K562 (cell line): ENCODE measurements around the gene ZNF487. TPM values are rescaled to one million over a fixed set of nuclear protein-coding genes. Genes with fewer than 3 reads are reported as not detected.

ENCODE experiments used
- ATF1 ChIP-seq, 2 experiments: fragments of 450-650 bp in 1 of 2; IDR thresholded peaks; 2 replicates each; pipeline ENCODE4 v1.6.1; 2016; ENCODE audit warnings: missing compliant biosample characterization in 1 of 2, missing genetic modification characterization in 1 of 2
- ATF2 ChIP-seq: sonication (generic); formaldehyde crosslinking; IDR thresholded peaks from 2 replicates; pipeline ENCODE4 v1.8.1; 2022; ENCODE audit warnings: missing genetic modification reagents
- CCAR2 ChIP-seq: fragments of 200-400 bp; formaldehyde crosslinking; IDR thresholded peaks from 2 replicates; pipeline ENCODE4 v1.6.1; 2017; ENCODE audit warnings: mild to moderate bottlenecking, low read depth, low read length
- ESRRA ChIP-seq: fragments of 450-650 bp; IDR thresholded peaks from 2 replicates; pipeline ENCODE4 v1.6.1; 2014; ENCODE audit warnings: low read depth, mild to moderate bottlenecking, moderate library complexity, borderline replicate concordance
- GATAD2B ChIP-seq: fragments of 450-650 bp; IDR thresholded peaks from 2 replicates; pipeline ENCODE4 v1.6.1; 2017; ENCODE audit warnings: mild to moderate bottlenecking, borderline replicate concordance
- GMEB1 ChIP-seq: fragments of 250-450 bp; sonication (Bioruptor Pico); IDR thresholded peaks from 2 replicates; pipeline ENCODE4 v1.4.0; 2020; ENCODE audit warnings: mild to moderate bottlenecking
- GTF3C2 ChIP-seq: IDR thresholded peaks from 3 replicates; pipeline ENCODE4 v1.6.1; 2011; ENCODE audit warnings: borderline replicate concordance, mild to moderate bottlenecking, moderate library complexity; ENCODE audit not compliant: insufficient read length; ENCODE audit errors: extremely low read depth
- HMG20A ChIP-seq: fragments of 450-650 bp; formaldehyde crosslinking; conservative IDR thresholded peaks from 2 replicates; pipeline ENCODE4 v1.4.0; 2020; ENCODE audit warnings: mild to moderate bottlenecking, mixed read lengths
- KLF10 ChIP-seq: fragments of 250-450 bp; sonication (Bioruptor Pico); IDR thresholded peaks from 2 replicates; pipeline ENCODE4 v1.6.1; 2021; ENCODE audit warnings: matching md5 sums
- LARP7 ChIP-seq: fragments of 450-650 bp; IDR thresholded peaks from 2 replicates; pipeline ENCODE4 v1.6.1; 2016
- MAFF ChIP-seq: IDR thresholded peaks from 2 replicates; pipeline ENCODE4 v1.6.1; 2012; ENCODE audit warnings: low read length, improper control_type of control experiment
- MAFG ChIP-seq: fragments of 450-650 bp; conservative IDR thresholded peaks from 2 replicates; pipeline ENCODE4 v1.6.1; 2016; ENCODE audit warnings: missing genetic modification characterization, missing compliant biosample characterization
- PHB ChIP-seq: fragments of 250-450 bp; sonication (Bioruptor Pico); IDR thresholded peaks from 2 replicates; pipeline ENCODE4 v1.5.0; 2021
- RB1 ChIP-seq: fragments of 450-650 bp; IDR thresholded peaks from 2 replicates; pipeline ENCODE4 v1.6.1; 2017; ENCODE audit warnings: low read depth, mild to moderate bottlenecking
- RFX7 ChIP-seq: fragments of 250-450 bp; sonication (Bioruptor Pico); IDR thresholded peaks from 2 replicates; pipeline ENCODE4 v1.5.1; 2021; ENCODE audit warnings: mild to moderate bottlenecking
- SIRT6 ChIP-seq: IDR thresholded peaks from one replicate; pipeline ENCODE4 v1.6.1; 2012; ENCODE audit warnings: low read depth, mild to moderate bottlenecking, control low read depth, inconsistent platforms, low read length, moderate library complexity
- SMARCA5 ChIP-seq: fragments of 450-650 bp; IDR thresholded peaks from 2 replicates; pipeline ENCODE4 v1.6.1; 2016
- SNIP1 ChIP-seq: fragments of 450-650 bp; IDR thresholded peaks from 2 replicates; pipeline ENCODE4 v1.7.1; 2017; ENCODE audit warnings: low read depth, mild to moderate bottlenecking
- SP1 ChIP-seq: sonication (generic); formaldehyde crosslinking; IDR thresholded peaks from 2 replicates; pipeline ENCODE4 v1.8.1; 2022; ENCODE audit warnings: mild to moderate bottlenecking, missing genetic modification reagents
- STAT5B ChIP-seq: fragments of 250-450 bp; sonication (Bioruptor Pico); IDR thresholded peaks from 2 replicates; pipeline ENCODE4 v1.8.0; 2021; ENCODE audit warnings: mild to moderate bottlenecking, inconsistent platforms
- ZBED1 ChIP-seq: IDR thresholded peaks from 2 replicates; pipeline ENCODE4 v1.6.1; 2014
- ZNF165 ChIP-seq: fragments of 250-450 bp; sonication (Bioruptor Pico); IDR thresholded peaks from 2 replicates; pipeline ENCODE4 v1.4.0; 2020; ENCODE audit warnings: borderline replicate concordance
- ZNF23 ChIP-seq: fragments of 250-450 bp; sonication (Bioruptor Pico); IDR thresholded peaks from 2 replicates; pipeline ENCODE4 v1.4.0; 2020; ENCODE audit warnings: mild to moderate bottlenecking
- ZNF436 ChIP-seq: fragments of 250-450, 450-650 bp; sonication (Bioruptor Pico); formaldehyde crosslinking; IDR thresholded peaks from 2 replicates; pipeline ENCODE4 v1.7.0; 2020; ENCODE audit warnings: mild to moderate bottlenecking
- ZNF445 ChIP-seq: fragments of 250-450 bp; sonication (Bioruptor Pico); IDR thresholded peaks from 2 replicates; pipeline ENCODE4 v1.4.0; 2020; ENCODE audit warnings: low read depth, mild to moderate bottlenecking, moderate library complexity
- ZNF717 ChIP-seq: fragments of 250-450 bp; sonication (Bioruptor Pico); IDR thresholded peaks from 2 replicates; pipeline ENCODE4 v1.5.0; 2021
- ZNF785 ChIP-seq: fragments of 250-450 bp; sonication (Bioruptor Pico); IDR thresholded peaks from 2 replicates; pipeline ENCODE4 v1.4.0; 2020; ENCODE audit warnings: mild to moderate bottlenecking
- polyA plus RNA-seq, 8 experiments: library from polyadenylated mRNA; depleted of rRNA in 4 of 8; stranded (reverse) in 5 of 8; unstranded in 3 of 8; fragments of >200 nt; fragmentation: Nextera tagmentation in 2 of 8; fragmentation: Illumina TruSeq in 1 of 8; extraction: Ambion mirVana in 2 of 8; extraction: Trizol in 1 of 8; gene quantifications; 2 replicates each; pipeline versions ENCODE4 v1.2.1 to v1.2.3, GENCODE V29; 2011 to 2014; ENCODE audit warnings: inconsistent platforms in 1 of 8, missing spikeins in 1 of 8
- total RNA-seq, 7 experiments: library from RNA; depleted of rRNA in 6 of 7; stranded (reverse); fragments of >200 nt in 6 of 7; fragmentation: Illumina TruSeq in 2 of 7; extraction: Trizol in 2 of 7; gene quantifications; 2 replicates each; pipeline versions ENCODE4 v1.2.1 to v1.2.3, GENCODE V29; 2011 to 2021; ENCODE audit warnings: low replicate concordance in 1 of 7

The ZNF487 gene
- total and polyA plus RNA-seq, 9 of the 15 experiments (the other 6 are each of a cell fraction or from before 2014, with no cell fraction given), result 1.9 to 6.5 (median 4.2) TPM

- TF ChIP-seq LARP7 (no peak), ZNF785 (CRISPR knock-in tag) (no peak), ATF1 (CRISPR knock-in tag; IDR thresholded peaks at IDR 0.05) (no peak), ATF1 (tag; IDR thresholded peaks at IDR 0.05) (no peak), SMARCA5 (no peak), HMG20A (CRISPR knock-in tag) (no peak), ZNF717 (CRISPR knock-in tag) (no peak), SP1 (CRISPR knock-in tag) (no peak), ZNF445 (CRISPR knock-in tag) (no peak), ATF2 (CRISPR knock-in tag) (no peak), ESRRA (peak; percentile 46; the same call in 1 of the 2 replicates), ZNF436 (no peak), PHB (CRISPR knock-in tag) (no peak), MAFF (no peak), GTF3C2 (no peak), CCAR2 (no peak), GMEB1 (CRISPR knock-in tag) (no peak), ZNF23 (CRISPR knock-in tag) (no peak), ZNF165 (CRISPR knock-in tag) (no peak), ZBED1 (no peak), RFX7 (CRISPR knock-in tag) (no peak), MAFG (tag) (0 out of 2 replicates have a peak, but pooled peaks have one; percentile 5), RB1 (no peak), STAT5B (CRISPR knock-in tag) (no peak), KLF10 (CRISPR knock-in tag) (no peak), SIRT6 (no peak), SNIP1 (no peak), GATAD2B (no peak)
These were observed 47.0 kb upstream of the ZNF487 start (continued) for GRCh38 chr10:43389867-43390266.
